Stimulated activated CD8-positive, alpha-beta memory T cell treated with anti-CD3 and anti-CD28 coated beads, Interleukin-4, amount 100 ng/mL, for 1 hour (primary cell): Measurements from ENCODE around the gene ECEL1.
"Not testable (repeated sequence)": the region's sequence is repeated elsewhere in the genome, so short reads cannot be mapped to it uniquely, and the experiment has no call there.

ENCODE experiments used
- DNase-seq, 2 donors: peaks; one replicate each; pipeline ENCODE4 v3.0.0-alpha.2; 2020; ENCODE audit warnings: low read depth in 2 of 2, low spot score in 1 of 2

ECEL1 gene

DNA sequence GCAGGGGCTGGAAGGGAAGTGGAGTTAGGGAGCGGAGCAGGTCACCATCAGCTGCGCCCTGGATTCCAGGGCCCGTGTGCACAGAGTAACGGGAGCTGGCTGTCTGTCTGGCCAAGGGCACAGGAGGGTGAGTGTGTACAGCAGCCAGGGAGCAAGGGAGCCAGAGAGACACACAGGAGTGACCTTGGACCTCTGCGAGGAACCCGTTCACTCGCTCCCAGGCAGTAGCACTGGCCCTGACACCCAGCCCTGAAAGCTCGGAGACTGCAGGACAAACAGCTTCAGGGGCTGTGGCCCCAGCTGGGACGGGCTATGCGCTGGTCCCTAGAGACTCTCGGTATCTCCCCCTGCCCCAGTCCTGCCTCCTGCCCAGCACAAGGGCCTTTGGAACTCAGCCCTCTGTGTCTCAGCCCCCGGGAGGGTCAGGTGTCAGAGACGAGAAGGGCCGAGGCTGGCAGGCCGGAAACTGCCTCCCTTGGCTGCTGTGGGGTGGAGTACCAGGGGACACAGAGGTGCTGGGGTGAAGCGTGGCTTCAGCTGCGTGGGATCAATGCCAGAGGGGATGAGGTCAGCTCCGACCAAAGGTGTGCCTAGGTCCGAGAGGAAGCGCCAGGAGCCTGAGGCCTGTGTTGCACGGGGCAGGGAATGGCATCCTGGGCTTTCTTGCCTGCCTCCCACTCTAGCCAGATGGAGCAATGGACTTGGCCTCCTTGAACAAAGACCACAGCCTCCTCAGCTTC lies 43.8 kb downstream of the ECEL1 start:
- DNase-seq, result not testable (repeated sequence)

DNA sequence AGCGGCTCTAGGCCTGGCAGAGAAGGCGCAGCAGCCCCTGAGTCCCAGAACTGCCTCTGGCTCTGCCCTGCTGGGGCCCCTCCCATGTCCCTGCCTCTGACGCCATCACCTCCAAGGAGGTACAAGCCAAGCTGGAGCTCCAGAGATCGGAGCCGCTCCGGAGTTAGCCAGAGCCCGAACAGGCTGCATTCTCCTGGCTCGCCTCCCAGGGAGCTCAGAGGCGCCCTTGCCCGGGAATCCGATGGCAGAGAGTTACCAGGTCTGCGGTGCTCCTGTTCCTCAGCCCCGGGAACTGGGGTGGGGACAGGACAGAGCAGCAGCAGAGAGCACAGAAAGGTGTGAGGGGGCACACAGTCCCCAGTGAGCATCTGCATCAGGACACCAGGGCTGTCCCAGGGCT lies 44.6 kb downstream of the ECEL1 start:
- not testable (repeated sequence) for DNase-seq

DNA sequence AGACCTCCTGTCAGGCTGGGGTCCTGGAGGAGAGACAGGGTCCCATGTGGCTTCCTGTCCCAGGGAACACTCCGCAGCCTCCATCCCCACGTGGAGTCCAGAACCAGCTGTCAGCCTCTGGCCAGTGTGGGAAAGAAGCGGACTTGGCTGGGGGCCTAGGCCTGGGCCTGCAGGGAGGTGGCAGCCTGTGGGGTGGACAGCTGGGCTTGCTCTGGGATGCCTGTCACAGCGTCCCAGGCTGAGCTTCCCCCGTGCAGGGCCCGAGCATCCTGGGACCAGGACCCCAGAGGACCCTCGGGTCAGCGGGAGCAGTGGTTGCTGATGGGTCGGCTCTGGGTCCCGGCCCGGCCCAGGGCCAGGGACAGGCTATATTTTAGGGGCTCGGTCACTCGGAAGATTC lies 45.2 kb downstream of the ECEL1 start:
- DNase-seq, result not testable (repeated sequence)

DNA sequence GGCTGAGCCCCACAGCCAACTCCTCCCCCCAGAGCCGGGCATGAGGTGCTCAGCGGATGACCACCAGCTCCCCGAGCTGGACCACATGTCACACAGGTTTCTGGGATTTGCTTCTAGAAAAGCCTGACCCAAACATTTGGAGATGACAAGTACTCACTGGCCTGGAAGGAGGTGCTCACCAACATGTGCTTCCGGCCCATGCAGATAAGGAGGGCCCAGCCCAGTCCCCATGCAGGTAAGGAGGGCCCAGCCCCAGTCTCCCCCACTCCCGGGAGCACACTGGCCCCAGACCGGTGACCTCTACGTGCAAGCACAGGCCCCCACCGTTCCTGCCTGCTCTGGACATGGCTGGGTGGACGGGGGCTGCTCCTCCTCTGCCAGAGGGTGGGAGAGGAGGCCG lies 45.7 kb downstream of the ECEL1 start:
- not testable (repeated sequence) for DNase-seq

DNA sequence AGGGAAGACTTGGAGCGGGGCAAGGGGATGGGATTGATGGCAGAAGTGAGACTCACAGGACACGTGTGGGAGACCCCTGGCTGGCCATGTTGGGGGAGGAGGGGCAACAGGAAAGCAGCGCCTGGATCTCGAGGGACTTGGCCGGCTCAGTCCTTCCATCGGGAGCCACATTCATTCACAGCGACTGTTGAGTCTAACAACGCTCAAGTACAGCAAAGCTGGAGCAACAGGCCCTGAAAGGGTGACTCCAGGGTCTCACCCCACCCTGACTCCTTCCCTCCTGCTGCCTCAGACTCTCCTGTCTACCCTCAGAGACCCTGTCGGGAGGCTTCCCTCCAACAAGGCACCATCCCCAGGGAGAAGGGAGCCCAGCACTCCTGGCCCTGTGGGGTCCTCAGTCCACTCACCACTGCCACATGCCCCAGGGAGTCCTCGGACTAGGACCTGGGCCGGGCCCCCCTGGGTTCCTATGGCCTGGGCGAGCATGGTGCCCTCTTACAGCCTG lies 46.4 kb downstream of the ECEL1 start:
- DNase-seq, result no peak

DNA sequence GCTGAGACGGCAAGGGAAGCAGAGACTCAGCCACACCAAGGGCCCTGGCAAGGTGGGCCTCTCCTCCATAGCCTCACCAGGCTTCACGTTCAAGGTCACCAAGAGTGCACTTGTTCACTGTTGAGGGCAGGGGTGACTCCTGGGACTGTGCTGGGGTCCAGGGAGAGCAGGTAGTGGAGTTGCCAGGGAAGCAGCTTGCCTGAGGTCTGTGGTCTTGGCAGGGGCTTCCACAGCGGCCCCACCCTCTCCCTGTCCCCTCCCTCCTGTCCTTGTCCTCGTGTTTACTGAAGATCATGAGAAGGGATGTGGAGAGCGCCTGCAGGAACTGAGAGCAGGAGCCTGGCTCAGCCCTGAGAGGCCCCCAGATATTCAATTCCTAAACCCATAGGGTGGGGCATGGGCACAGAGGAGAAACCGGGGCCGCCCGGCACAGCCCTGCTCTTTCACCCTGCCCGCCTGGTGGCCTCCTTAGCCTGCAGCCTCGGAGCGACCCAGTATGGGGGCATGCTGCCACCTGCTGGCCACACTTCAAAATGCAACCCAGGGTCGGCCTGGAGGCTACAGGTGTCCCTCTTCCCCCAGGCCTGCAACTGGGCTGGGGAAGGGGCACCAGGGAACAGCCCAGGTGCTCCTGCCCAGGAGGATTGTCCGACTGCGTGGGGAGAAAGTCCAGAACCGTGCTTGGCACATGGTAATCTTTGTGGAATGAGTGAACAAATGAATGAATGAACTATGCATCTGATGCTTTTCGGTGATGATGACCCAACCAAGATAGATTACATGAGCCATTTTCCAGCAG lies 47.2 kb downstream of the ECEL1 start:
- peak; percentile 77 to 84 for DNase-seq

DNA sequence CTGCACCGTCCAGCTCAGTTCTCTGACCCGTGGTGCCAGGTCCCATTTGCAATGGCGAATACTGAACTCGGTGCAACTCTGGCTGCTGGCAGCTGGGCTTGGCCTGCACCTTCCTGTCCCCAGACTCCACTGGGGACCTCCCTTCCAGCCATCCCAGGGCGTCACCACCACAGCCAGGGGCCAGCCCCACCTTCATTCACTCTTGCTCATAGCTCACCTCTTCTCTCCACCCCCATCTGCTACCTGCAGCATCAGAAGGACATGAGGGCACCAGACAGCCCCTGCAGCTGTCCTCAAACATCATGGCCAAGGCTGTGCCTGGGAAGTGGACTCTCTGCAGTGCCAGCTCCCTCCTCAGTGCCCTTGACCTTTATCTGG lies 47.9 kb downstream of the ECEL1 start:
- no peak for DNase-seq

DNA sequence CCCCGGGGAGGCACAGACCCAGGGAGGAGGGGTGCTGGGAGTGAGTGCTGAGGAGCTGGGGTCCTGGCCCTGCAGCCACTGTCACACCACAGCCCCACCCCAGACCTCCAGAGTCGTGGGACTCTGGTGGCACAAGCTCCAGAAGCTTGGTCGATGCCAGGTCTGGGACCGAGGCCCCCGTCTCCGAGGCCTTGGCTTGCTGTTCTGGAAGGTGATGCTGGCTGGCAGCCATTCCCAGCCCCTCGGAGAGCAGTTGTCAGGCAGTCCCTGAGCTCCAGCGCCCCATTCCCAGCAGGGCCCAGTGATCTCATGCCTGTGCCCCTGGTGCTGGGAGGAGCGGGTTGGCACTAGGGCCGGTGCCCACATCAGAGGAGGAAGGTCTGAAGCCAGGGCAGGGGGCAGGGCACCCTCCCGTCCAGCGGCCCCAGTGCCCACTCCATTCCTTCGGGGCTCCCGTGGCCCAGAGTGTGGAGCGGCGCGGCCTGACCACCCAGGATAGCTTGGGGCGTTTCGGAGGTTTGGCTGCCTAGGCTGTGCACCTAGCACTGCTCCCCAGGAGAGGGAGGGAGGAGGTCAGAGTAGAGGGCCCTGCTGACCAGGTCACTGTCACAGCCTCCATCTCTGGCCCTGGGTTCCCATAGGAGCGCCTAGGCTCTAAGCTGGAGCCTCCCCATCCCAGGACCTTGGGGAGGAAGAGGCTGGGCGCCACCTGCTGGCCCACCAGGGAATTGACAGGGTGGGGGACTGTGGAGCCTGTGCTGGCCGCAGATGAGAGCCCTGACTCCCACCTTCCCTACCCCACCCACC lies 48.5 kb downstream of the ECEL1 start:
- DNase-seq, result no peak

DNA sequence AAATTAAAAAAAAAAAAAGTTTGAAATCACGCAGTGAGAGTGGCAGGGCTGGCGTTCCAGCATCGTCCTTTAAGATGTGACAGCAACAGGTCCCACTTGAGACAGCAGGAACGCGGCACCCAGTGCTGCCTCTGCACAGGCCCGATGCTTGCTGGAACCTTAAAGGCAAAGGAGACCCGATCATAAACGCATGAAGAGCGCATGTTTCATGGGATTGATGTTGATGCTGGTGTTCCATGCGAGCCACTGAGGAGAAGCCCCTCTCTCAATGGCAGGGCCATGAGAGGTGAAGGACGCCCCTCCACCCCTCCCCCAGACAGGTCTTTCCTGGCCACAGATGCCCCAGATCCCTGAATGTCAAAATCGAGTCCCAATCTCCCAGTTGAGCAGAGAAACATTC lies 49.5 kb downstream of the ECEL1 start:
- no peak for DNase-seq

DNA sequence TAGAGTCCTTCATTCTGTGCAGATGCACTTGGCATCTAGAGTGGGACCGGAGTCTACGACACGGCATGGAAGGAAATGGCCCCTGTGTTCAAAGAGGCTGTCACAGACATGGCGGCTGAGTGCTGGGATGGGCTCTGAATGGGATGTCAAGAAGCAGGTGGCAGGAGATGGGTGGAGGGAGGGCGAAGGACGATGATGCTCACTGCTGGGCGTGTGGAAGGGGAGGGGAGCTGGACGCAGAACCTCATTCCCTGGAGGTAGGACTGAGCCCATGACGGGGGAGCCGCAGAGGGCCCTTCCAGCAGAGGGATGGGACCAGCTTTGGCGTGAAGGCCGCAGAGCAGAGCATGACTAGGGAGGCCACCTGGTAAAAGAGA lies 50.5 kb downstream of the ECEL1 start:
- DNase-seq, result no peak

DNA sequence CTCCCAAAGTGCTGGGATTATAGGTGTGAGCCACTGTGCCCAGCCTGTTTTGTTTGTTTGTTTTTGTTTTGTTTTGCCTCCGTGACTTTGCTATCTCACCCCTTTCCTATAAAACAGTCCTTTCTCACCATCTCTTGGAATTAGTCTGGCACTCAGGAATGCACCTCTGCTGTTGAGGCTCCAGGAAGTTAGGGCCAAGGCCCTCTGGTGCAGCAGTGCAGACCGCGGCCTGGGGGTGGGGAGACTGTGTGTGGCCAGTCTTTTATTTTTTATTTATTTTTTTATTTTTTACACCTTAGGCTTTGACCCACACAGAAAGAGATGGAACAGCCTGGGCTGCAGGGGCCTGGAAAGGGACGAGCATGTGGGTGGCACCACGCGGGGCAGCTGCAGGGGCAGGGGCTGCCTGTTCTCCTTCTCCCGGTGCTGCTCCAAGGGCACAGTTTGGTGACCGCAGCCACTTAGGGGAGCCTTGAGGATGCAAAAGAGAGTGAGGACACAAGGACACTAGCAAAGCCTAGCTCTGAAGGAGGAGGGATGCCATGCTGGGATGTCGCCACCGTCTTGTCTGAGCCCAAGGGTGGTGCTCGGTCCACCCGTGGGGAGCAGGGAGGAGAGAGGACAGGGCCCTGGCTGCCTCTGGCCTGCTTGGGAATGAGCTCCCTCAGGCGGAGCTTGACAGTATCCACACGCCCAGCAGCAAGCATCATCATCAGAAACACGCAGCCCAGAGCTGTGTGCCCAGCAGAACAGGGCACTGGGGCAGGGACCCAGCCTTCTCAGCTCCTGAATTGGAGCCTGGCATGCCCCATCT lies 51.0 kb downstream of the ECEL1 start:
- no peak for DNase-seq

DNA sequence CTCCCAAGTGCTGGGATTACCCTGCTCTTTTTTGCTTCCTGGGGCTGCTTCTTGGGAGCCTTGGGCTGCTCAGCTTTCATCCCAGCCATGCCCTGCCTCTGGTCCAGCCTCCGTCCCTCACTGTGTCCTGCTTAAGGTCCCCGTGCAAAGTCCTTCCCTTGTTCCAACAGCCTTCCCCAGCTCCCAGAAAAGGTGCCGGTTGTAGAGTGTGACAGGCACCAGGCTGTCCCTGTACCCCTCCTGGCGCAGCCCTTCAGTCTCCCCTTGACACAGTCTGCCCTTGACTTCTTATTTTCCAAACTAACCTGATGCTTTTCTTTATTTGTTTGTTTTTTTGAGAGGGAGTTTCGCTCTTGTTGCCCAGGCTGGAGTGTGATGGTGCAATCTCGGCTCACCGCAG lies 51.8 kb downstream of the ECEL1 start:
- no peak for DNase-seq

DNA sequence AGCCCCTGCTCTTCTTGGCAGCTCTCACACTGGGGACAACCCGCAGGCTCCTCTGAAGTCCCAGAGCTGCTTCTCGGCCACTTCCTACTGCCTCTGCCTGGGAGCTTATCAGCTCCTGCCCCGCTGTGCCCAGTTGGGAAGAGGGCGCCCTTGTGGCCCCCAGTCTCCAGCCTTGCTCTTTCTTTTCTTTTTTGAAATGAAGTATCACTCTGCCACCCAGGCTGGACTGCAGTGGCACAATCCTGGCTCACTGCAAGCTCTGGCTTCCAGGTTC lies 52.3 kb downstream of the ECEL1 start:
- DNase-seq, result no peak

DNA sequence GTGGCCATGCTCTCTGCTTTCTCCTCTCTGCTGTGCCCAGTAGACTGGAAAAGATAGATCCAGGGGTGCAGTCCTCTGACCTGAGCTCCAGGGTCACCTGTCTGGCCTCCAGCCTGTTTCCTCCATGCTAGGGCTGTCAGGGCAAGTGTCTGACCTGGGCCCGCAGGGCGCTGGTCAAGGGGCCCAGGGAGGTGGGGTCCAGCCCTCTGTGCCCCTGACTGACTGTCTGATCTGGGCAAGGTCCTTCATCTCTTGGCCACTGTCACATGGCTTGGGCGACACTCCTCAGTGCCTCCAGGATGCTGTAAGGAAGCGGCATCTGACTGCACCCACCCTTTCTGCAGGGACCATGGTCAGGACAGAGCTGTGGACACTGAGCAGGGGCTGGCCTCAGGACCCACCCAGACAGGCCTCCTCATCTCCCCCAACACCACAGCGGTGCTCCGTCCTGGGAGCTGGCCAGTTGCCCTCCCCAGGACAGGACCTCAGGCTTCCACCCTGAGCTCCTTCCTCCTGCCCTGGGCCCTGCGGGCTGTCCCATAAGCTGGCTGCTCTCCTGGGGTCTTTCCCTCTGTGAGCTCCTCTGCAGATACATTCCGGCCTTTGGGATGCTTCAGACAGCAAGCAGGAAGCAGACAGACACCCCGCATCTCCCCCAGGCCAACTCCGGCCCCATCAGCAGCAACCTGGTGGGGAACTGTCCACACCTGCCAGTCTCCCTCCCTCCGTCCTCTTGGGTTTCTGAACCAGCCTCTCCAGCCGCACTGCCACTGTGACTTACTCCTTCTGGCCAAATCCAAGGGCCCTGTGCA lies 52.9 kb downstream of the ECEL1 start:
- DNase-seq, result no peak

DNA sequence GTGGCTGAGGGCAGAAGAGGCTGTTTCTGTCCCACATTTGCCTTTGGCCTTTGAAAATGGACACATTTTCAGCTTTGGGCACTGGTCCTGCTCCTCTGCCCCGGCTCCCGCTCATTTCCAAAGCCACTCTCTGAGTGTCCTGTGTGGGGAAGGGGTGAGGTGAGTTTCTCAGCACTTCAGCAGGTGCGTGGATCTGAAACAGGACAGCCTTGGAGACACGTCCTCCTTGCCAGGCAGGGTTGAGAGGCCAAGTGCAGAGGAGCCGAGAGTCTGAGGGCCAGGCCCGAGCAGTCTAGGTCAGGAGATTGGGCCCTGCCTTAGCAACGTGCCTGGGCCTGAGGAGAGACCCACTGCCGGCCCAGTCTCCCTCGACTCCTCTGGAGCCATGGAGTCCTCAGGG lies 53.5 kb downstream of the ECEL1 start:
- DNase-seq, result no peak

DNA sequence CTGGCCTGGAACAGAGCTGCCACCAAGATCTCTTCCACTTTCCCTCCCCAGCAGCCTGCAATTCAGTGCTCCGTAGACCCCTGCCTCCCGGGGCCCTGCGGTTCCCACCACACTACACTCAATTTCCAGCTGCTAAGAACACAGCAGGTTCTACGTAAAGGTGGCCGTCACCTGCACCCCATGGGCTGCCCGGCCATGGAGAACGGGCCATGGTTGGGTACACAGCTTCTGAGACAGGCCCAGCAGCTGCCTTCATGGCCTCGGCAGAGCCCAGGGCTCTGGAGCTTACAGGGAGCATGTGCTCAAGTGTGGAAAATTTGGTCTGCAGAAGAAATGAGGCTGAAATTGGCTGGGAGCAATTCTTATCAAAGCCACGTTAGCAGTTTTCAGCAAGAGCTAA lies 54.0 kb downstream of the ECEL1 start:
- not testable (repeated sequence) for DNase-seq

DNA sequence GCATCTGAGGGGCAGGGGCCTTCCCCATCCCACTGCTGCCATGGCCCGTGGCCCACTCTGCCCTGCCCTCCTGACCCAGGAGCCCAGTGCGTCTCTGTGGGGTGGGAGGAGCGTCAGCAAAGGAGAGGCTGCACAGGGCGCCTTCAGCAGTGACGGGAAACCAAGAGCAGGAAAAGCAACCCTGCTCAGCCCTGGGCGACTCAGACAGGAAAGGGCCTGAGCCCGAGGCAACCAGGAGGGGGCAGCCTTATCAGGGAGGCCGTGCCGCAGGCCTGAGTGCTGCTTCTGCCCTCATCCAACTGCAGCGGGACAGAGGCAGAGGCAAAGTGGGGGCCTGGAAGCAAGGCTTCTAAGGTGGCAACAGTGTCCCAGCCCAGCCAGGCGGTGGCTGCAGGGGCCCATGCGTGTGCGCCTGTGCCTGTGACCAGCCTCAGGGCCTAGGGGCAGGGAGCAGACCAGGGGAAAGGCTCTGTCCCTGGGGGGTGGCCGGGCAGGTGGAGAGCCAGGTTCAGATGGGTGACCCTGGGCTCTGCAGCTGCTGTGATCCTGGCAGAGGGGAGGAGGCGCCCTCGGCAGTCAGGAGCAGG lies 54.9 kb downstream of the ECEL1 start:
- DNase-seq, result no peak

DNA sequence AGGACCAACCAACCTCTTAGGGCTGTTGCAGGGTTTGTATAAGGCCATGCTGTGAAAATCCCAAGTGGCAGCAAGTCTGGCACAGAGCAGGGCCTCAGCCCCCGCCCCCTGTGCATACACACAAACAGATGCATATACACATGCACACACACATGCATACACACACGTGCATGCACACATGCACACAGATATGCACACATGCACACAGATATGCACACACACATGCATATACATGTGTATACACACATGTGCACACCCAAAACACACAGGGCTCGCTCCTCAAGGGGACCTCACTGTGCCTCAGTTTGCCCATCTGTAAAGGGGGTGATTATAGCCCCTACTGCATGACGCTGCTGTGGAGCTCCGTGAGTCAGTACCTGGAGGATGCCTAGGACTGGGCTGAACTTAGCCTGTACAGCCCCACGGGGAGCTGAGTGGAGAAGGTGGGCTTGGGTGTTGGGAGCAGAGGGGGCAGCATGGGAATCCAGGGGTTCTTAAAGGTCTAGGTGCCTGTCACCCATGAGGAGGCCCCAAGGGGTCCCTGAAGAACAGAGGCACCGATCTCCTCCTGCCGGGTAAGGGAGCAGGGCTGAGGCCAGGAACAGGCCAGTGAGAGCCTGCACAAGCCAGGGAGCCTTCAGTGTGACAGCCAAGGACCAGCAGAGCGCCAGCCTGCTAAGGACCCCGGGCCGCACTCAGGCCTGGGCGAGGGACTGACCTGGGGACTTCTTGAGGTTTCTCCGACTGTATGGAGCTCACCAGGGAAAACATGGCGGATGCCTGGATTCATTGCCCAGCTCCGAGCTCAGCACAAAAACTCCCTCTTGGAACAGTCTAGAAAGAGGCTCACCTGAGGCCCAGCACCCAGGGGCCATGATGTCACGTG lies 55.7 kb downstream of the ECEL1 start:
- DNase-seq, result no peak
